ENCODE measurements around the gene OS9. TPM values are rescaled to one million over a fixed set of nuclear protein-coding genes. Genes with fewer than 3 reads are reported as not detected.

The OS9 gene
- total and polyA plus RNA-seq, 4 donors = 136 to 357 (median 216) TPM

- no peak overlapping the region for H3K4me3 ChIP-seq (ENCODE audit: low read depth in 1 of 3, low read length in 3 of 3)
- H3K9me3 ChIP-seq (ENCODE audit: control insufficient read depth in 4 of 4, low read length in 3 of 4) = no peaks in the 10 kb centered on the region
Observed at GRCh38 chr12:57770734-57771133, 76.8 kb downstream of the OS9 start.

More at GRCh38 chr12:57770734-57771133, 76.8 kb downstream of the OS9 start:
- Histone ChIP-seq H3K36me3 (ENCODE audit: control insufficient read depth in 4 of 4, insufficient read depth in 3 of 4, low read depth in 1 of 4, low read length in 3 of 4) (peaks cover 8 to 19% (median 14%) of the 10 kb centered on the region in 4 donors), H3K27ac (ENCODE audit: low read depth in 1 of 2, low read length in 2 of 2) (no peak overlapping the region), H3K27me3 (ENCODE audit: control insufficient read depth in 4 of 4, insufficient read depth in 4 of 4, low read length in 3 of 4) (peaks cover 0 to 3% (median under 1%) of the 10 kb centered on the region in 4 donors), H3K4me1 (ENCODE audit: control insufficient read depth in 4 of 4, insufficient read depth in 4 of 4, low read length in 3 of 4) (peaks cover 11 to 26% (median 22%) of the 10 kb centered on the region in 4 donors), H3K9ac (ENCODE audit: low read depth in 1 of 2, low read length in 2 of 2) (no peak overlapping the region)
- 92% methylated on average over 4 of the region's 4 CpGs for WGBS
- no peak for DNase-seq (ENCODE audit: low spot score)
- TF ChIP-seq, protein P1, sequence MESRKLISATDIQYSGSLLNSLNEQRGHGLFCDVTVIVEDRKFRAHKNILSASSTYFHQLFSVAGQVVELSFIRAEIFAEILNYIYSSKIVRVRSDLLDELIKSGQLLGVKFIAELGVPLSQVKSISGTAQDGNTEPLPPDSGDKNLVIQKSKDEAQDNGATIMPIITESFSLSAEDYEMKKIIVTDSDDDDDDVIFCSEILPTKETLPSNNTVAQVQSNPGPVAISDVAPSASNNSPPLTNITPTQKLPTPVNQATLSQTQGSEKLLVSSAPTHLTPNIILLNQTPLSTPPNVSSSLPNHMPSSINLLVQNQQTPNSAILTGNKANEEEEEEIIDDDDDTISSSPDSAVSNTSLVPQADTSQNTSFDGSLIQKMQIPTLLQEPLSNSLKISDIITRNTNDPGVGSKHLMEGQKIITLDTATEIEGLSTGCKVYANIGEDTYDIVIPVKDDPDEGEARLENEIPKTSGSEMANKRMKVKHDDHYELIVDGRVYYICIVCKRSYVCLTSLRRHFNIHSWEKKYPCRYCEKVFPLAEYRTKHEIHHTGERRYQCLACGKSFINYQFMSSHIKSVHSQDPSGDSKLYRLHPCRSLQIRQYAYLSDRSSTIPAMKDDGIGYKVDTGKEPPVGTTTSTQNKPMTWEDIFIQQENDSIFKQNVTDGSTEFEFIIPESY (IDR thresholded peaks at IDR 0.05) = no peak
- TF ChIP-seq, protein P2, sequence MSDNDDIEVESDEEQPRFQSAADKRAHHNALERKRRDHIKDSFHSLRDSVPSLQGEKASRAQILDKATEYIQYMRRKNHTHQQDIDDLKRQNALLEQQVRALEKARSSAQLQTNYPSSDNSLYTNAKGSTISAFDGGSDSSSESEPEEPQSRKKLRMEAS (IDR thresholded peaks at IDR 0.05) = no peak
- TF ChIP-seq REST (IDR thresholded peaks at IDR 0.05) (no peak), TAF1 (conservative IDR thresholded peaks at IDR 0.05) (no peak), EGR1 (IDR thresholded peaks at IDR 0.05; ENCODE audit: low read depth in 2 of 2) (no peak), JUND (IDR thresholded peaks at IDR 0.05) (no peak), RXRA (IDR thresholded peaks at IDR 0.05) (no peak)
- TF ChIP-seq, protein P3, sequence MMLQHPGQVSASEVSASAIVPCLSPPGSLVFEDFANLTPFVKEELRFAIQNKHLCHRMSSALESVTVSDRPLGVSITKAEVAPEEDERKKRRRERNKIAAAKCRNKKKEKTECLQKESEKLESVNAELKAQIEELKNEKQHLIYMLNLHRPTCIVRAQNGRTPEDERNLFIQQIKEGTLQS (IDR thresholded peaks at IDR 0.05) = no peak

Other genes starting within 250 kb of the OS9 start
- 100 to 1,000 TPM in 1 of 2 donors, 10 to 100 TPM in 1; 17.6 to 181 TPM for gene INHBE, start 238.8 kb upstream of the OS9 start, total RNA-seq
- gene INHBE, start 238.8 kb upstream of the OS9 start, polyA plus RNA-seq = 100 to 1,000 TPM in 1 of 2 donors, 10 to 100 TPM in 1; 82.5 to 137 TPM
- gene GLI1, start 234.3 kb upstream of the OS9 start, total RNA-seq = under 1 TPM; 0.09 to 0.25 TPM
- under 1 TPM; 0.23 to 0.44 TPM for gene GLI1, start 234.3 kb upstream of the OS9 start, polyA plus RNA-seq
- 10 to 100 TPM in 1 of 2 donors, 1 to 10 TPM in 1; 7.7 to 12.0 TPM for gene ARHGAP9, start 214.3 kb upstream of the OS9 start, total RNA-seq
- 1 to 10 TPM; 3.0 to 6.5 TPM for gene ARHGAP9, start 214.3 kb upstream of the OS9 start, polyA plus RNA-seq
- gene MARS1, start 206.1 kb upstream of the OS9 start, total RNA-seq = 10 to 100 TPM; 45.0 to 83.3 TPM
- 10 to 100 TPM; 43.9 to 66.9 TPM for gene MARS1, start 206.1 kb upstream of the OS9 start, polyA plus RNA-seq
- gene DDIT3, start 173.6 kb upstream of the OS9 start, total RNA-seq = 10 to 100 TPM in 1 of 2 donors, 1 to 10 TPM in 1; 4.7 to 12.6 TPM
- 10 to 100 TPM; 19.9 to 30.2 TPM for gene DDIT3, start 173.6 kb upstream of the OS9 start, polyA plus RNA-seq
- gene MBD6, start 171.3 kb upstream of the OS9 start, total RNA-seq = 10 to 100 TPM in 1 of 2 donors, 1 to 10 TPM in 1; 9.9 to 20.2 TPM
- 10 to 100 TPM; 14.7 to 15.1 TPM for gene MBD6, start 171.3 kb upstream of the OS9 start, polyA plus RNA-seq
- 10 to 100 TPM; 28.5 to 33.2 TPM for gene DCTN2, start 146.9 kb upstream of the OS9 start, total RNA-seq
- gene DCTN2, start 146.9 kb upstream of the OS9 start, polyA plus RNA-seq = 10 to 100 TPM; 29.2 to 66.6 TPM
- gene KIF5A, start 144.1 kb upstream of the OS9 start, total RNA-seq = under 1 TPM in 1 of 2 donors, not detected in 1; 0.42 TPM
- under 1 TPM in 1 of 2 donors, not detected in 1; 0.01 TPM for gene KIF5A, start 144.1 kb upstream of the OS9 start, polyA plus RNA-seq
- 10 to 100 TPM in 1 of 2 donors, 1 to 10 TPM in 1; 6.5 to 11.9 TPM for gene PIP4K2C, start 102.9 kb upstream of the OS9 start, total RNA-seq
- gene PIP4K2C, start 102.9 kb upstream of the OS9 start, polyA plus RNA-seq = 10 to 100 TPM in 1 of 2 donors, 1 to 10 TPM in 1; 7.1 to 11.7 TPM
- gene DTX3, start 89.3 kb upstream of the OS9 start, total RNA-seq = 1 to 10 TPM; 1.1 to 3.2 TPM
- gene DTX3, start 89.3 kb upstream of the OS9 start, polyA plus RNA-seq = 1 to 10 TPM; 1.1 to 1.7 TPM
- gene ARHGEF25, start 82.7 kb upstream of the OS9 start, total RNA-seq = 1 to 10 TPM; 2.0 to 2.3 TPM
- gene ARHGEF25, start 82.7 kb upstream of the OS9 start, polyA plus RNA-seq = 1 to 10 TPM in 1 of 2 donors, under 1 TPM in 1; 0.57 to 1.8 TPM
- gene B4GALNT1, start 60.9 kb upstream of the OS9 start, total RNA-seq = under 1 TPM in 1 of 2 donors, not detected in 1; 0.25 TPM
- gene B4GALNT1, start 60.9 kb upstream of the OS9 start, polyA plus RNA-seq = under 1 TPM; 0.11 to 0.30 TPM
- 1 to 10 TPM; 1.0 to 1.7 TPM for gene AGAP2, start 44.6 kb downstream of the OS9 start, total RNA-seq
- gene AGAP2, start 44.6 kb downstream of the OS9 start, polyA plus RNA-seq = under 1 TPM; 0.18 to 0.28 TPM
- gene TSPAN31, start 50.9 kb downstream of the OS9 start, total RNA-seq = 10 to 100 TPM; 26.9 to 39.4 TPM
- 10 to 100 TPM; 16.9 to 22.3 TPM for gene TSPAN31, start 50.9 kb downstream of the OS9 start, polyA plus RNA-seq
- gene CDK4, start 58.2 kb downstream of the OS9 start, total RNA-seq = 10 to 100 TPM; 28.1 to 69.1 TPM
- gene CDK4, start 58.2 kb downstream of the OS9 start, polyA plus RNA-seq = 10 to 100 TPM; 36.6 to 39.9 TPM
- gene MARCHF9, start 61.0 kb downstream of the OS9 start, total RNA-seq = 1 to 10 TPM; 1.9 to 2.4 TPM
- gene MARCHF9, start 61.0 kb downstream of the OS9 start, polyA plus RNA-seq = 1 to 10 TPM; 1.1 to 3.0 TPM
- gene CYP27B1, start 72.9 kb downstream of the OS9 start, total RNA-seq = 1 to 10 TPM in 1 of 2 donors, under 1 TPM in 1; 0.05 to 1.6 TPM
- gene CYP27B1, start 72.9 kb downstream of the OS9 start, polyA plus RNA-seq = under 1 TPM; 0.06 to 0.28 TPM
- gene METTL1, start 78.0 kb downstream of the OS9 start, total RNA-seq = 1 to 10 TPM; 2.8 to 3.8 TPM
- 10 to 100 TPM; 10.3 to 11.2 TPM for gene METTL1, start 78.0 kb downstream of the OS9 start, polyA plus RNA-seq
- 1 to 10 TPM; 2.2 to 6.4 TPM for gene EEF1AKMT3, start 78.5 kb downstream of the OS9 start, total RNA-seq
- 1 to 10 TPM; 1.5 to 2.0 TPM for gene EEF1AKMT3, start 78.5 kb downstream of the OS9 start, polyA plus RNA-seq
- 10 to 100 TPM; 14.6 to 18.1 TPM for gene TSFM, start 88.7 kb downstream of the OS9 start, total RNA-seq
- gene TSFM, start 88.7 kb downstream of the OS9 start, polyA plus RNA-seq = 10 to 100 TPM; 58.2 to 60.5 TPM
- 1 to 10 TPM; 1.3 to 6.4 TPM for gene AVIL, start 124.6 kb downstream of the OS9 start, total RNA-seq
- gene AVIL, start 124.6 kb downstream of the OS9 start, polyA plus RNA-seq = 1 to 10 TPM in 1 of 2 donors, under 1 TPM in 1; 0.48 to 1.8 TPM
- gene CTDSP2, start 152.6 kb downstream of the OS9 start, total RNA-seq = 10 to 100 TPM; 38.6 to 60.9 TPM
- gene CTDSP2, start 152.6 kb downstream of the OS9 start, polyA plus RNA-seq = 10 to 100 TPM; 20.1 to 48.9 TPM
- 1 to 10 TPM; 4.1 to 7.1 TPM for gene ATP23, start 247.4 kb downstream of the OS9 start, total RNA-seq
- gene ATP23, start 247.4 kb downstream of the OS9 start, polyA plus RNA-seq = 1 to 10 TPM; 2.8 to 5.0 TPM